ENCODE measurements around the gene VCL.
A peak's percentile ranks its signal among the peaks of the same experiment; 100 is the strongest.

The VCL gene

GRCh38 chr10:73974309-73974946 is 23.5 kb upstream of the VCL start:
- no peaks in the 10 kb centered on the region for H3K27me3 ChIP-seq (ENCODE audit: insufficient read depth, low read length, poor library complexity)
- DNase-seq, result no peak
- H3K18ac ChIP-seq (ENCODE audit: low read length), result no peak overlapping the region
- H3K56ac ChIP-seq (ENCODE audit: low read length), result no peak overlapping the region
- no peaks in the 10 kb centered on the region for H3K79me2 ChIP-seq (ENCODE audit: control insufficient read depth, insufficient read depth, low read length)
- H2BK15ac ChIP-seq (replicated peaks; ENCODE audit: low read depth), result no peak overlapping the region
- no peak overlapping the region for H3K4me3 ChIP-seq (ENCODE audit: low read length)
- no peak overlapping the region for H3K23ac ChIP-seq (ENCODE audit: low read length)
- no peak overlapping the region for H2AK5ac ChIP-seq (ENCODE audit: low read length)
- no peaks in the 10 kb centered on the region for H3K79me1 ChIP-seq (ENCODE audit: low read length)
- no CpG with 5 or more reads among the region's 5 CpGs for WGBS (ENCODE audit: extremely low coverage, insufficient coverage, low lambda C conversion rate)
- no peak overlapping the region for H2BK5ac ChIP-seq (ENCODE audit: low read length)
- peaks cover 3% of the 10 kb centered on the region for H3K4me1 ChIP-seq (ENCODE audit: control insufficient read depth, low read depth, low read length)
- H3K4me2 ChIP-seq (ENCODE audit: low read length), result no peak overlapping the region
- H3K9ac ChIP-seq (ENCODE audit: low read length), result no peak overlapping the region
- no peak overlapping the region for H3K27ac ChIP-seq (ENCODE audit: low read depth, low read length)
- no peak overlapping the region for H4K8ac ChIP-seq (ENCODE audit: low read depth, low read length)
- H4K5ac ChIP-seq (ENCODE audit: low read length), result no peak overlapping the region
- H3K36me3 ChIP-seq (ENCODE audit: control insufficient read depth, insufficient read depth, low read length), result no peaks in the 10 kb centered on the region
- no peak overlapping the region for H2BK120ac ChIP-seq (ENCODE audit: low read depth, low read length)
- H3K4ac ChIP-seq (ENCODE audit: low read depth, low read length), result no peak overlapping the region

DNA sequence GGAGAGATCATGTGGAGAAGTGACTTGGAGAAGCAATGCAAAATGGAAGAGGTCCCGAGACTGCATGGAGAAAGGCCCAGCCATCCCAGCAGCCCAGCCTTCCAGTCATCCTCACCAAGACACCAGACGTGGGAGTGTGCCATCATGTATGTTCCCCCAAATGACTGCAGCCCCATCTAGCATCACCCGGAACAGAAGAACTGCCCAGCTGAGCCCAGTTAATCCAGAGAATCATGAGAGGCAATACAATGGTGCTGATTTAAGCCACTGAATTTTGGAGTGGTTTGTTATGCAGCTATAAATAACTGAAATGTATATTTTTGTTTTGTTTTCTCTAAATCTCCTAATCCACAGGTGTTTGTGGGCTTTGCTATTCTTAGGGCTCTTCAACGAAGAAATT is 22.5 kb upstream of the VCL start:
- Histone ChIP-seq H3K4me3 (ENCODE audit: low read length) (no peak overlapping the region), H2BK120ac (ENCODE audit: low read depth, low read length) (no peak overlapping the region), H3K36me3 (ENCODE audit: control insufficient read depth, insufficient read depth, low read length) (no peaks in the 10 kb centered on the region), H3K4me2 (ENCODE audit: low read length) (no peak overlapping the region), H3K4me1 (ENCODE audit: control insufficient read depth, low read depth, low read length) (no peaks in the 10 kb centered on the region), H3K27ac (ENCODE audit: low read depth, low read length) (no peak overlapping the region), H3K4ac (ENCODE audit: low read depth, low read length) (no peak overlapping the region), H2AK5ac (ENCODE audit: low read length) (no peak overlapping the region), H4K8ac (ENCODE audit: low read depth, low read length) (no peak overlapping the region), H3K56ac (ENCODE audit: low read length) (no peak overlapping the region), H3K27me3 (ENCODE audit: insufficient read depth, low read length, poor library complexity) (no peaks in the 10 kb centered on the region), H3K23ac (ENCODE audit: low read length) (no peak overlapping the region), H2BK15ac (replicated peaks; ENCODE audit: low read depth) (no peak overlapping the region), H4K5ac (ENCODE audit: low read length) (no peak overlapping the region), H2BK5ac (ENCODE audit: low read length) (no peak overlapping the region), H3K9ac (ENCODE audit: low read length) (no peak overlapping the region), H3K79me1 (ENCODE audit: low read length) (no peaks in the 10 kb centered on the region), H3K79me2 (ENCODE audit: control insufficient read depth, insufficient read depth, low read length) (no peaks in the 10 kb centered on the region), H3K18ac (ENCODE audit: low read length) (no peak overlapping the region)
- DNase-seq, result no peak
- no CpG with 5 or more reads among the region's 4 CpGs for WGBS (ENCODE audit: extremely low coverage, insufficient coverage, low lambda C conversion rate)

- no peak overlapping the region for H3K4me3 ChIP-seq (ENCODE audit: low read length)
- no peak overlapping the region for H3K23ac ChIP-seq (ENCODE audit: low read length)
- no CpG with 5 or more reads among the region's 4 CpGs for WGBS (ENCODE audit: extremely low coverage, insufficient coverage, low lambda C conversion rate)
- no peak overlapping the region for H3K56ac ChIP-seq (ENCODE audit: low read length)
- H2AK5ac ChIP-seq (ENCODE audit: low read length), result no peak overlapping the region
- no peak overlapping the region for H3K4ac ChIP-seq (ENCODE audit: low read depth, low read length)
- H3K79me1 ChIP-seq (ENCODE audit: low read length), result no peaks in the 10 kb centered on the region
- no peak overlapping the region for H3K9ac ChIP-seq (ENCODE audit: low read length)
- no peak for DNase-seq
- no peaks in the 10 kb centered on the region for H3K4me1 ChIP-seq (ENCODE audit: control insufficient read depth, low read depth, low read length)
- H3K27me3 ChIP-seq (ENCODE audit: insufficient read depth, low read length, poor library complexity), result no peaks in the 10 kb centered on the region
- no peaks in the 10 kb centered on the region for H3K36me3 ChIP-seq (ENCODE audit: control insufficient read depth, insufficient read depth, low read length)
- H4K8ac ChIP-seq (ENCODE audit: low read depth, low read length), result no peak overlapping the region
- H3K27ac ChIP-seq (ENCODE audit: low read depth, low read length), result no peak overlapping the region
- no peak overlapping the region for H2BK15ac ChIP-seq (replicated peaks; ENCODE audit: low read depth)
- no peaks in the 10 kb centered on the region for H3K79me2 ChIP-seq (ENCODE audit: control insufficient read depth, insufficient read depth, low read length)
- H2BK120ac ChIP-seq (ENCODE audit: low read depth, low read length), result no peak overlapping the region
- no peak overlapping the region for H2BK5ac ChIP-seq (ENCODE audit: low read length)
- no peak overlapping the region for H4K5ac ChIP-seq (ENCODE audit: low read length)
- H3K4me2 ChIP-seq (ENCODE audit: low read length), result no peak overlapping the region
- no peak overlapping the region for H3K18ac ChIP-seq (ENCODE audit: low read length)
Observed at GRCh38 chr10:73979141-73979808, 18.6 kb upstream of the VCL start.

GRCh38 chr10:73979809-73980433 is 18.0 kb upstream of the VCL start:
- Histone ChIP-seq H3K4me2 (ENCODE audit: low read length) (no peak overlapping the region), H3K36me3 (ENCODE audit: control insufficient read depth, insufficient read depth, low read length) (no peaks in the 10 kb centered on the region), H2BK5ac (ENCODE audit: low read length) (no peak overlapping the region), H2AK5ac (ENCODE audit: low read length) (no peak overlapping the region), H3K18ac (ENCODE audit: low read length) (no peak overlapping the region), H3K4me1 (ENCODE audit: control insufficient read depth, low read depth, low read length) (no peaks in the 10 kb centered on the region), H3K27me3 (ENCODE audit: insufficient read depth, low read length, poor library complexity) (no peaks in the 10 kb centered on the region), H4K5ac (ENCODE audit: low read length) (no peak overlapping the region), H4K8ac (ENCODE audit: low read depth, low read length) (no peak overlapping the region), H3K9ac (ENCODE audit: low read length) (no peak overlapping the region), H3K79me2 (ENCODE audit: control insufficient read depth, insufficient read depth, low read length) (no peaks in the 10 kb centered on the region), H3K23ac (ENCODE audit: low read length) (no peak overlapping the region), H3K79me1 (ENCODE audit: low read length) (no peaks in the 10 kb centered on the region), H3K4ac (ENCODE audit: low read depth, low read length) (no peak overlapping the region), H2BK15ac (replicated peaks; ENCODE audit: low read depth) (peak overlapping the region; percentile 80), H3K4me3 (ENCODE audit: low read length) (no peak overlapping the region), H2BK120ac (ENCODE audit: low read depth, low read length) (no peak overlapping the region), H3K56ac (ENCODE audit: low read length) (no peak overlapping the region), H3K27ac (ENCODE audit: low read depth, low read length) (no peak overlapping the region)
- no peak for DNase-seq
- WGBS (ENCODE audit: extremely low coverage, insufficient coverage, low lambda C conversion rate), result no CpG with 5 or more reads among the region's 4 CpGs

GRCh38 chr10:73981812-73982211 is 16.1 kb upstream of the VCL start:
- H3K18ac ChIP-seq (ENCODE audit: low read length), result no peak overlapping the region
- no peak overlapping the region for H3K4ac ChIP-seq (ENCODE audit: low read depth, low read length)
- no peak overlapping the region for H3K9ac ChIP-seq (ENCODE audit: low read length)
- no peak overlapping the region for H3K27ac ChIP-seq (ENCODE audit: low read depth, low read length)
- H2BK15ac ChIP-seq (replicated peaks; ENCODE audit: low read depth), result no peak overlapping the region
- no peak overlapping the region for H2BK120ac ChIP-seq (ENCODE audit: low read depth, low read length)
- no peaks in the 10 kb centered on the region for H3K36me3 ChIP-seq (ENCODE audit: control insufficient read depth, insufficient read depth, low read length)
- no peaks in the 10 kb centered on the region for H3K27me3 ChIP-seq (ENCODE audit: insufficient read depth, low read length, poor library complexity)
- no peak overlapping the region for H2BK5ac ChIP-seq (ENCODE audit: low read length)
- H4K8ac ChIP-seq (ENCODE audit: low read depth, low read length), result no peak overlapping the region
- no peaks in the 10 kb centered on the region for H3K4me1 ChIP-seq (ENCODE audit: control insufficient read depth, low read depth, low read length)
- H3K23ac ChIP-seq (ENCODE audit: low read length), result no peak overlapping the region
- no peak overlapping the region for H3K56ac ChIP-seq (ENCODE audit: low read length)
- H3K4me3 ChIP-seq (ENCODE audit: low read length), result no peak overlapping the region
- no peak overlapping the region for H2AK5ac ChIP-seq (ENCODE audit: low read length)
- H3K79me1 ChIP-seq (ENCODE audit: low read length), result no peaks in the 10 kb centered on the region
- no peak overlapping the region for H3K4me2 ChIP-seq (ENCODE audit: low read length)
- no peak for DNase-seq
- H4K5ac ChIP-seq (ENCODE audit: low read length), result no peak overlapping the region
- H3K79me2 ChIP-seq (ENCODE audit: control insufficient read depth, insufficient read depth, low read length), result no peaks in the 10 kb centered on the region
- WGBS (ENCODE audit: extremely low coverage, insufficient coverage, low lambda C conversion rate), result no CpG with 5 or more reads among the region's 3 CpGs

All from mesendoderm (in vitro differentiated cells).